SHP77 treated with DMSO at 0.1 percent for 48 hours (cell line): ENCODE results near the gene CEP104.

Experiments
- DNase-seq: peaks from one replicate; lab custom pipeline; 2025; lab: John Stamatoyannopoulos, UW

CEP104 gene

DNA sequence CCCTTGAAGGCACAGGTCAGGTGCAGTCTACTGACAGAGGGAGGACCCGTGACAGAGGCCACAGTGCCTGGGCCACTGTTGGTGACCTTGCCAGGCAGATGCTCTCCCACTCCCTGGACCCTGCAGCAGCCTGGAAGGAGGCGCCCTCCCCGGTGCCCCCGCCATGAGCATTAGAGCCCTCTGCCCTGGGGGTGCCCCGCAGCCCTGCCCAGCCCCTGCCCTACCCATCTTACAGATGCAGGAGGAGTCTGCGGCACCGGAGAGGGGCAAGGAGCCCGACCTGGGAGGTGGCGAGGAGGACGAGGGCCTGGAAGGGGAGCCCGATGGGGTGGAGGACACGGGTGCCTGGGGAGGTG is 94.2 kb downstream of the CEP104 start:
- DNase-seq, result no peak

DNA sequence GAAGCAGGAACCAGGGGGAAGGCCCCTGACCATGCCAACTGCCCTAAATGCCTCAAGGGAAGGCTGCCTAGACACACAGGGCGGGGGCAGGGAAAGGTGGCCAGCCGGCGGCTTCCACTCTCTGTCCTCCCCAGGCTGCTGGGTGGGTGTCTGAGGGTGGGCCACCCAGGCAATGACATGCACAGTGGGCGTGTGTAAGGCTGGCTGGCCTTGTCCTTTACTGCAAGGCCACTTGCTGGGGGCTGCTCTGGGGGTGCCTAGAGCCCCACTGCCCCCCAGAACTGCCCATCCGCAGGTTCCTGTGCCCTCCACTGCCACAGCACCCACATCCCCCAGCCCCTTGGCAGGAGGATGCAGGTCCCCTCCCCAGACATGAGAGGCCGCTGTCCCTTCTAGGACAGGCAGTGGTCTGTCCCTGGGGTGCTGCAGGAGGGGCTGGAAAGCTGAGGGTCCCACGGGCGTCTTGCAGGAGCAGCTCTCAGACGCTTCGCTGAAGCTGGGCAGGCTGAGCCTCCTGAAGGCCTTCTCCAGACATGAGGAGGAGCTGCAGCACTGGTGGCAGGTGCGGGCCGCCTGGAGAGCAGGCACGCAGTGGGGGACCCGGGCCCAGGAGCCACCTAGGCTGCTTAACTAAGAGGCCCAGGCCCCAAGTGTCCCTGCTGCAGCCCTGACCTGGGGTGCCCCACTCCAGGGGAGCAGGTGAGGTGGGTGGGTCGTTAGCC is 94.7 kb downstream of the CEP104 start:
- DNase-seq, result no peak
